ENCODE measurements around the gene ZNF853.
"Not testable (repeated sequence)": the region's sequence is repeated elsewhere in the genome, so short reads cannot be mapped to it uniquely, and the experiment has no call there.

ZNF853 gene

GRCh38 chr7:6606866-6607583 lies 8.4 kb upstream of the ZNF853 start:
- no peak for DNase-seq

GRCh38 chr7:6607651-6608051 lies 7.8 kb upstream of the ZNF853 start:
- no peak for DNase-seq

GRCh38 chr7:6608081-6608480 lies 7.3 kb upstream of the ZNF853 start:
- no peak for DNase-seq

- no peak for DNase-seq
Measured at GRCh38 chr7:6608794-6609193, 6.6 kb upstream of the ZNF853 start.

- no peak for DNase-seq
Measured at GRCh38 chr7:6612819-6613218, 2.6 kb upstream of the ZNF853 start.

GRCh38 chr7:6613706-6614105 lies 1.7 kb upstream of the ZNF853 start:
- no peak for DNase-seq

- no peak for DNase-seq
Measured at GRCh38 chr7:6615723-6616555, 529 bp downstream of the ZNF853 start.

GRCh38 chr7:6616854-6617643 lies 1.6 kb downstream of the ZNF853 start:
- DNase-seq, result no peak

GRCh38 chr7:6618621-6619020 lies 3.2 kb downstream of the ZNF853 start:
- DNase-seq, result no peak

GRCh38 chr7:6619961-6620360 lies 4.6 kb downstream of the ZNF853 start:
- DNase-seq, result no peak

GRCh38 chr7:6621195-6622133 lies 6.1 kb downstream of the ZNF853 start:
- DNase-seq, result no peak

- DNase-seq, result no peak
Measured at GRCh38 chr7:6622134-6622710, 6.8 kb downstream of the ZNF853 start.

- DNase-seq, result no peak
Measured at GRCh38 chr7:6623589-6624245, 8.3 kb downstream of the ZNF853 start.

- DNase-seq, result no peak
Measured at GRCh38 chr7:6624246-6624611, 8.8 kb downstream of the ZNF853 start.

GRCh38 chr7:6628045-6628444 lies 12.6 kb downstream of the ZNF853 start:
- DNase-seq, result no peak

- no peak for DNase-seq
Measured at GRCh38 chr7:6630007-6630849, 14.8 kb downstream of the ZNF853 start.

GRCh38 chr7:6631605-6632004 lies 16.2 kb downstream of the ZNF853 start:
- no peak for DNase-seq

- no peak for DNase-seq
Measured at GRCh38 chr7:6634021-6634420, 18.6 kb downstream of the ZNF853 start.

- not testable (repeated sequence) for DNase-seq
Measured at GRCh38 chr7:6634971-6635370, 19.6 kb downstream of the ZNF853 start.

- DNase-seq, result peak; percentile 54
Measured at GRCh38 chr7:6636741-6637543, 21.5 kb downstream of the ZNF853 start, which contains the start of gene ZNF316. Gene ZNF316 (plus strand): TSS chr7:6637318. CDS start chr7:6642410, 5,092 bp downstream.
